SK-N-SH treated with all-trans-retinoic acid at 6 μM for 48 hours (cell line): Measurements from ENCODE around the gene PPOX.

Experiments
- ATAC-seq: fragments of 200-7000 bp; cut with Tn5 transposase; 3 replicates; pipeline ENCODE4 v1.9.1; 2020; ENCODE audit warnings: mild to moderate bottlenecking, moderate library complexity
- ARNTL ChIP-seq: fragments of 450-650 bp; formaldehyde crosslinking; IDR thresholded peaks from 2 replicates; pipeline ENCODE4 v1.5.0; 2020; ENCODE audit warnings: low read depth, mild to moderate bottlenecking, moderate library complexity, borderline replicate concordance
- CREB5 ChIP-seq: fragments of 250-450 bp; sonication (Bioruptor Pico); IDR thresholded peaks from 2 replicates; pipeline ENCODE4 v1.5.1; 2020; ENCODE audit warnings: low read depth, mild to moderate bottlenecking, moderate library complexity
- CSDC2 ChIP-seq: fragments of 250-450 bp; sonication (Bioruptor Pico); IDR thresholded peaks from 2 replicates; pipeline ENCODE4 v1.5.0; 2020; ENCODE audit warnings: mild to moderate bottlenecking, moderate library complexity
- CSRNP3 ChIP-seq: fragments of 250-450 bp; sonication (Bioruptor Pico); IDR thresholded peaks from 2 replicates; pipeline ENCODE4 v1.5.1; 2021; ENCODE audit warnings: mild to moderate bottlenecking, moderate library complexity
- ESRRG ChIP-seq: fragments of 250-450 bp; sonication (Bioruptor Pico); IDR thresholded peaks from 2 replicates; pipeline ENCODE4 v1.6.1; 2021; ENCODE audit warnings: mild to moderate bottlenecking
- GLIS3 ChIP-seq: fragments of 250-450 bp; sonication (Bioruptor Pico); IDR thresholded peaks from 2 replicates; pipeline ENCODE4 v1.5.0; 2020; ENCODE audit warnings: mild to moderate bottlenecking, moderate library complexity
- ISL1 ChIP-seq: fragments of 250-450 bp; sonication (Bioruptor Pico); IDR thresholded peaks from 2 replicates; pipeline ENCODE4 v2.1.2; 2022; ENCODE audit warnings: mild to moderate bottlenecking, moderate library complexity
- OSR1 ChIP-seq: fragments of 250-450 bp; sonication (Bioruptor Pico); IDR thresholded peaks from 2 replicates; pipeline ENCODE4 v1.8.0; 2022; ENCODE audit warnings: moderate library complexity, mild to moderate bottlenecking, inconsistent platforms
- PATZ1 ChIP-seq: fragments of 250-450 bp; sonication (Bioruptor Pico); IDR thresholded peaks from 2 replicates; pipeline ENCODE4 v1.8.0; 2020; ENCODE audit warnings: mild to moderate bottlenecking, moderate library complexity, borderline replicate concordance
- PPARA ChIP-seq: fragments of 250-450 bp; sonication (Bioruptor Pico); IDR thresholded peaks from 2 replicates; pipeline ENCODE4 v1.5.0; 2020; ENCODE audit warnings: mild to moderate bottlenecking, borderline replicate concordance
- RARB ChIP-seq: fragments of 250-450 bp; sonication (Bioruptor Pico); IDR thresholded peaks from 2 replicates; pipeline ENCODE4 v1.8.0; 2021; ENCODE audit warnings: mild to moderate bottlenecking, moderate library complexity
- SNAI2 ChIP-seq: fragments of 250-450 bp; sonication (Bioruptor Pico); IDR thresholded peaks from 2 replicates; pipeline ENCODE4 v1.5.0; 2020; ENCODE audit warnings: mild to moderate bottlenecking, moderate library complexity
- TCF4 ChIP-seq: fragments of 250-450 bp; sonication (Bioruptor Pico); IDR thresholded peaks from 2 replicates; pipeline ENCODE4 v1.8.0; 2021; ENCODE audit warnings: mild to moderate bottlenecking, moderate library complexity, borderline replicate concordance
- TOX ChIP-seq: fragments of 250-450 bp; sonication (Bioruptor Pico); IDR thresholded peaks from 2 replicates; pipeline ENCODE4 v1.8.0; 2021; ENCODE audit warnings: mild to moderate bottlenecking, moderate library complexity, borderline replicate concordance
- TSHZ2 ChIP-seq: fragments of 250-450 bp; sonication (Bioruptor Pico); IDR thresholded peaks from 2 replicates; pipeline ENCODE4 v1.5.0; 2020; ENCODE audit warnings: mild to moderate bottlenecking, moderate library complexity
- ZC3H10 ChIP-seq: fragments of 250-450 bp; sonication (Bioruptor Pico); IDR thresholded peaks from 2 replicates; pipeline ENCODE4 v1.5.1; 2021; ENCODE audit warnings: mild to moderate bottlenecking, moderate library complexity
- ZFP3 ChIP-seq: fragments of 250-450 bp; sonication (Bioruptor Pico); IDR thresholded peaks from 2 replicates; pipeline ENCODE4 v1.5.0; 2020; ENCODE audit warnings: mild to moderate bottlenecking, moderate library complexity
- ZFP30 ChIP-seq: fragments of 450-650 bp; formaldehyde crosslinking; IDR thresholded peaks from 2 replicates; pipeline ENCODE4 v1.5.0; 2022; ENCODE audit warnings: mild to moderate bottlenecking, moderate library complexity
- ZNF565 ChIP-seq: fragments of 450-650 bp; formaldehyde crosslinking; conservative IDR thresholded peaks from 2 replicates; pipeline ENCODE4 v1.5.0; 2020; ENCODE audit warnings: low read depth, mild to moderate bottlenecking, moderate library complexity
- ZNF70 ChIP-seq: fragments of 450-650 bp; formaldehyde crosslinking; IDR thresholded peaks from 2 replicates; pipeline ENCODE4 v1.5.0; 2020; ENCODE audit warnings: mild to moderate bottlenecking, moderate library complexity
- ZNF8 ChIP-seq: fragments of 450-650 bp; formaldehyde crosslinking; IDR thresholded peaks from 2 replicates; pipeline ENCODE4 v1.5.0; 2020; ENCODE audit warnings: mild to moderate bottlenecking, moderate library complexity
- TF ChIP-seq, protein P1 (sequence below): fragments of 250-450 bp; sonication (Bioruptor Pico); IDR thresholded peaks from 2 replicates; pipeline ENCODE4 v1.8.0; 2021; ENCODE audit warnings: low read depth, mild to moderate bottlenecking, moderate library complexity, borderline replicate concordance

The PPOX gene

GRCh38 chr1:161171191-161171590, 5.0 kb downstream of the PPOX start:
- no peak for ATAC-seq
- TF ChIP-seq, protein P1, sequence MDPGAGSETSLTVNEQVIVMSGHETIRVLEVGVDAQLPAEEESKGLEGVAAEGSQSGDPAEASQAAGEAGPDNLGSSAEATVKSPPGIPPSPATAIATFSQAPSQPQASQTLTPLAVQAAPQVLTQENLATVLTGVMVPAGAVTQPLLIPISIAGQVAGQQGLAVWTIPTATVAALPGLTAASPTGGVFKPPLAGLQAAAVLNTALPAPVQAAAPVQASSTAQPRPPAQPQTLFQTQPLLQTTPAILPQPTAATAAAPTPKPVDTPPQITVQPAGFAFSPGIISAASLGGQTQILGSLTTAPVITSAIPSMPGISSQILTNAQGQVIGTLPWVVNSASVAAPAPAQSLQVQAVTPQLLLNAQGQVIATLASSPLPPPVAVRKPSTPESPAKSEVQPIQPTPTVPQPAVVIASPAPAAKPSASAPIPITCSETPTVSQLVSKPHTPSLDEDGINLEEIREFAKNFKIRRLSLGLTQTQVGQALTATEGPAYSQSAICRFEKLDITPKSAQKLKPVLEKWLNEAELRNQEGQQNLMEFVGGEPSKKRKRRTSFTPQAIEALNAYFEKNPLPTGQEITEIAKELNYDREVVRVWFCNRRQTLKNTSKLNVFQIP, result no peak
- TF ChIP-seq, all 23 proteins: peak for 0

- no peak for ATAC-seq
- TF ChIP-seq RARB (CRISPR knock-in tag), result no peak
- no peak for TF ChIP-seq ZNF565
- TF ChIP-seq OSR1 (CRISPR knock-in tag), result no peak
- no peak for TF ChIP-seq ZNF70 (CRISPR knock-in tag)
- TF ChIP-seq ZFP3, result no peak
- no peak for TF ChIP-seq ISL1 (CRISPR knock-in tag)
Observed at GRCh38 chr1:161171696-161172095, 5.5 kb downstream of the PPOX start.

- no peak for ATAC-seq
- TF ChIP-seq CSRNP3 (CRISPR knock-in tag), result no peak
- no peak for TF ChIP-seq GLIS3 (CRISPR knock-in tag)
- TF ChIP-seq ZNF8 (CRISPR knock-in tag), result no peak
- TF ChIP-seq TCF4, result no peak
- TF ChIP-seq ZFP30 (CRISPR knock-in tag), result no peak
- no peak for TF ChIP-seq TSHZ2
- no peak for TF ChIP-seq ESRRG (CRISPR knock-in tag)
Observed at GRCh38 chr1:161172349-161172748, 6.1 kb downstream of the PPOX start.

- TF ChIP-seq GLIS3 (CRISPR knock-in tag) (no peak), PPARA (CRISPR knock-in tag) (no peak), TSHZ2 (no peak), OSR1 (CRISPR knock-in tag) (no peak), SNAI2 (CRISPR knock-in tag) (no peak), ARNTL (CRISPR knock-in tag) (no peak), ZNF70 (CRISPR knock-in tag) (no peak), ISL1 (CRISPR knock-in tag) (no peak), ZFP30 (CRISPR knock-in tag) (no peak), ESRRG (CRISPR knock-in tag) (no peak), ZC3H10 (CRISPR knock-in tag) (no peak), ZFP3 (no peak), CSRNP3 (CRISPR knock-in tag) (no peak), RARB (CRISPR knock-in tag) (no peak), TCF4 (no peak), CSDC2 (no peak), ZNF8 (CRISPR knock-in tag) (no peak), PATZ1 (CRISPR knock-in tag) (no peak), TOX (CRISPR knock-in tag) (no peak), CREB5 (CRISPR knock-in tag) (no peak)
- ATAC-seq, result no peak
Observed at GRCh38 chr1:161172776-161173376, 6.7 kb downstream of the PPOX start.
